H1 (cell line): ENCODE data around the gene MGAT5. TPM values are rescaled to one million over a fixed set of nuclear protein-coding genes. Genes with fewer than 3 reads are reported as not detected.

ENCODE experiments used
- CTCF ChIA-PET: fragments of 300-600 bp; sonication (Branson Sonifier 250); formaldehyde crosslinking; loops from one replicate; lab custom pipeline; 2021; ENCODE audit not compliant: partially characterized antibody; lab: Charles Lee
- POLR2A ChIA-PET: fragments of 300-600 bp; sonication (Branson Sonifier 250); formaldehyde crosslinking; loops from one replicate; lab custom pipeline; 2021; ENCODE audit warnings: inconsistent platforms; ENCODE audit not compliant: partially characterized antibody; lab: Charles Lee
- DNase-seq, 2 experiments: peaks; one replicate each; pipeline versions ENCODE4 v3.0.0 to v3.0.0-alpha.2; 2010 to 2022; ENCODE audit warnings: low spot score in 2 of 2, low read depth in 1 of 2, mixed read lengths in 1 of 2
- FAIRE-seq: peaks from 2 replicates; lab custom pipeline; 2011; peaks lifted over from hg19 to GRCh38; lab: Jason Lieb, UNC
- H2AFZ ChIP-seq: 2 replicates; pipeline ENCODE4 v1.8.1; 2012; ENCODE audit warnings: low read length, inconsistent platforms
- H2AK5ac ChIP-seq: 2 replicates; pipeline ENCODE4 v1.6.1; 2013; ENCODE audit warnings: low read depth, low read length
- H2BK120ac ChIP-seq: replicated peaks from 2 replicates; pipeline ENCODE3; 2013; ENCODE audit warnings: low read depth, low read length, inconsistent platforms
- H2BK12ac ChIP-seq: 2 replicates; pipeline ENCODE4 v1.6.1; 2013; ENCODE audit warnings: low read depth, low read length
- H2BK15ac ChIP-seq: 2 replicates; pipeline ENCODE4 v1.6.1; 2013; ENCODE audit warnings: low read length
- H2BK20ac ChIP-seq: 2 replicates; pipeline ENCODE4 v1.6.1; 2013; ENCODE audit warnings: low read length
- H2BK5ac ChIP-seq: 2 replicates; pipeline ENCODE4 v1.6.1; 2013; ENCODE audit warnings: low read depth, low read length
- H3K14ac ChIP-seq: 2 replicates; pipeline ENCODE4 v1.6.1; 2013; ENCODE audit warnings: inconsistent platforms; ENCODE audit not compliant: insufficient read length
- H3K18ac ChIP-seq: 2 replicates; pipeline ENCODE4 v1.6.1; 2013; ENCODE audit warnings: low read length; ENCODE audit errors: extremely low read depth
- H3K23ac ChIP-seq: 2 replicates; pipeline ENCODE4 v1.6.1; 2013; ENCODE audit warnings: inconsistent platforms; ENCODE audit not compliant: insufficient read length
- H3K23me2 ChIP-seq: 2 replicates; pipeline ENCODE4 v1.6.1; 2013; ENCODE audit warnings: low read depth, low read length
- H3K27ac ChIP-seq: 2 replicates; pipeline ENCODE4 v1.6.1; 2011; ENCODE audit warnings: low read depth, low read length, inconsistent platforms
- H3K27me3 ChIP-seq, 4 experiments: replicated peaks in 1 of 4; 1 replicate in 1 of 4; 2 replicates in 3 of 4; pipeline versions ENCODE4 v1.6.1 to v1.8.1; 2011 to 2013; ENCODE audit warnings: low read length in 3 of 4, mild to moderate bottlenecking in 3 of 4, inconsistent platforms in 2 of 4, mixed read lengths in 2 of 4, moderate library complexity in 1 of 4; ENCODE audit not compliant: control insufficient read depth in 3 of 4, insufficient read depth in 3 of 4; ENCODE audit errors: extremely low read depth in 1 of 4
- H3K36me3 ChIP-seq, 4 experiments: 2 replicates each; pipeline versions ENCODE4 v1.6.1 to v1.8.1; 2011 to 2013; ENCODE audit warnings: mild to moderate bottlenecking in 4 of 4, low read length in 3 of 4, moderate library complexity in 2 of 4, control low read depth in 1 of 4, inconsistent platforms in 1 of 4; ENCODE audit not compliant: insufficient read depth in 4 of 4, control insufficient read depth in 2 of 4
- H3K4ac ChIP-seq: replicated peaks from 2 replicates; pipeline ENCODE3; 2013; ENCODE audit warnings: low read length, low read depth, mixed read lengths, inconsistent platforms; ENCODE audit not compliant: insufficient read length
- H3K4me1 ChIP-seq, 4 experiments: replicated peaks in 1 of 4; 1 replicate in 1 of 4; 2 replicates in 3 of 4; pipeline versions ENCODE4 v1.6.1 to v1.8.1; 2011 to 2013; ENCODE audit warnings: low read length in 3 of 4, inconsistent platforms in 2 of 4, mixed read lengths in 1 of 4; ENCODE audit not compliant: insufficient read depth in 4 of 4, control insufficient read depth in 3 of 4
- H3K4me2 ChIP-seq, 2 experiments: 2 replicates each; pipeline versions ENCODE4 v1.6.1 to v1.8.1; 2011 to 2013; ENCODE audit warnings: low read depth in 2 of 2, low read length in 2 of 2, control low read depth in 1 of 2, inconsistent platforms in 1 of 2, mild to moderate bottlenecking in 1 of 2; ENCODE audit not compliant: insufficient read depth in 1 of 2
- H3K4me3 ChIP-seq, 4 experiments: fragments of 200-600, 300-600 bp in 1 of 4; sonication (generic), shearing (Covaris generic), sonication (Bioruptor Twin) in 1 of 4; 2 replicates each; pipeline versions ENCODE4 v1.5.1 to v1.8.1; 2011 to 2016; ENCODE audit warnings: low read length in 4 of 4, low read depth in 3 of 4, control low read depth in 2 of 4, inconsistent platforms in 2 of 4, mild to moderate bottlenecking in 2 of 4, mixed read lengths in 1 of 4, moderate library complexity in 1 of 4; ENCODE audit not compliant: insufficient read depth in 2 of 4; ENCODE audit errors: extremely low read depth in 1 of 4
- H3K56ac ChIP-seq: replicated peaks from 2 replicates; pipeline ENCODE3; 2013; ENCODE audit warnings: low read depth, mild to moderate bottlenecking, mixed read lengths, low read length, inconsistent platforms; ENCODE audit not compliant: insufficient read length
- H3K79me1 ChIP-seq: 2 replicates; pipeline ENCODE4 v1.6.1; 2013; ENCODE audit warnings: low read depth, low read length, control low read depth
- H3K79me2 ChIP-seq, 2 experiments: 2 replicates each; pipeline versions ENCODE4 v1.6.1 to v1.8.1; 2012 to 2013; ENCODE audit warnings: low read length in 2 of 2, mild to moderate bottlenecking in 2 of 2, inconsistent platforms in 1 of 2; ENCODE audit not compliant: insufficient read depth in 2 of 2, control insufficient read depth in 1 of 2
- H3K9ac ChIP-seq, 4 experiments: replicated peaks in 1 of 4; 1 replicate in 1 of 4; 2 replicates in 3 of 4; pipeline versions ENCODE4 v1.6.1 to v1.8.1; 2011 to 2013; ENCODE audit warnings: low read depth in 3 of 4, low read length in 3 of 4, control low read depth in 2 of 4, mild to moderate bottlenecking in 2 of 4, moderate library complexity in 2 of 4, inconsistent platforms in 1 of 4; ENCODE audit errors: extremely low read depth in 1 of 4
- H3K9me3 ChIP-seq, 2 experiments: 2 replicates each; pipeline versions ENCODE4 v1.6.1 to v1.8.1; 2012 to 2013; ENCODE audit warnings: mild to moderate bottlenecking in 2 of 2, moderate library complexity in 2 of 2, control low read depth in 1 of 2, inconsistent platforms in 1 of 2, low read depth in 1 of 2, low read length in 1 of 2, mixed read lengths in 1 of 2; ENCODE audit not compliant: insufficient read depth in 2 of 2
- H4K20me1 ChIP-seq, 2 experiments: replicated peaks in 1 of 2; 2 replicates each; pipeline versions ENCODE3 to v1.8.1; 2011 to 2013; ENCODE audit warnings: inconsistent platforms in 2 of 2, low read length in 2 of 2, mild to moderate bottlenecking in 1 of 2; ENCODE audit not compliant: insufficient read depth in 2 of 2, control insufficient read depth in 1 of 2
- H4K5ac ChIP-seq: 2 replicates; pipeline ENCODE4 v1.6.1; 2013; ENCODE audit warnings: low read length, low read depth, mixed read lengths, inconsistent platforms; ENCODE audit not compliant: insufficient read length
- H4K8ac ChIP-seq: 2 replicates; pipeline ENCODE4 v1.8.0; 2013; ENCODE audit warnings: mild to moderate bottlenecking, moderate library complexity, low read length, inconsistent platforms; ENCODE audit not compliant: insufficient read depth; ENCODE audit errors: extremely low read depth
- H4K91ac ChIP-seq: replicated peaks from 2 replicates; pipeline ENCODE3; 2013; ENCODE audit warnings: low read length, mixed read lengths, inconsistent platforms; ENCODE audit not compliant: insufficient read length
- WGBS, 2 experiments: shearing (Covaris generic) in 1 of 2; methylation state at CpG; one replicate each; pipeline versions ENCODE4 v1.1.6 to v1.1.7; 2013 to 2015; ENCODE audit warnings: low lambda C conversion rate in 2 of 2, mixed read lengths in 2 of 2, inconsistent platforms in 1 of 2, low coverage in 1 of 2, missing lambda C conversion rate in 1 of 2; ENCODE audit not compliant: insufficient replicate concordance in 2 of 2, insufficient coverage in 1 of 2, insufficient read length in 1 of 2; ENCODE audit errors: extremely low coverage in 1 of 2, missing lambda C conversion rate in 1 of 2; 5-methylcytosine and 5-hydroxymethylcytosine counted together
- polyA plus RNA-seq, 7 experiments: library from polyadenylated mRNA; depleted of rRNA in 3 of 7; stranded (reverse) in 5 of 7; unstranded in 2 of 7; fragments of >200 nt in 5 of 7; fragments of 200-250 nt in 2 of 7; gene quantifications; 1 replicate in 5 of 7; 2 replicates in 1 of 7; 4 replicates in 1 of 7; pipeline versions ENCODE4 v1.2.1 to v1.2.3, GENCODE V29; 2011 to 2013; ENCODE audit warnings: missing spikeins in 2 of 7, mixed read lengths in 2 of 7
- total RNA-seq: library from RNA; stranded (reverse); fragmentation: NEBNext Ultra II Directional; extraction: Animal tissue kit (Norgen Biotek cat#: 25700); gene quantifications from 2 replicates; pipeline ENCODE4 v1.2.1, GENCODE V29; 2021

Gene MGAT5
- total and polyA plus RNA-seq, 2 of the 8 experiments (the other 6 are each of a cell fraction or from before 2014, with no cell fraction given) = 11.2 to 49.2 TPM

- Histone ChIP-seq H4K8ac (no peak overlapping the region), H3K4ac (no peak overlapping the region), H2BK12ac (no peak overlapping the region), H3K27ac (no peak overlapping the region), H4K5ac (no peak overlapping the region), H2AK5ac (no peak overlapping the region), H2BK20ac (no peak overlapping the region), H3K9me3 (no peaks in the 10 kb centered on the region), H3K36me3 (no peaks in the 10 kb centered on the region), H3K4me1 (peaks cover 0 to 4% (median 0%) of the 10 kb centered on the region in 4 experiments; a peak in 3 of 7 replicates), H3K23ac (no peak overlapping the region), H3K23me2 (no peaks in the 10 kb centered on the region), H3K79me2 (no peaks in the 10 kb centered on the region), H3K79me1 (no peaks in the 10 kb centered on the region), H4K20me1 (no peaks in the 10 kb centered on the region), H3K9ac (no peak overlapping the region), H3K27me3 (no peaks in the 10 kb centered on the region), H3K56ac (no peak overlapping the region), H2AFZ (no peak overlapping the region), H2BK5ac (no peak overlapping the region), H3K4me2 (no peak overlapping the region), H4K91ac (no peak overlapping the region), H3K18ac (no peak overlapping the region), H3K14ac (no peak overlapping the region), H2BK120ac (no peak overlapping the region), H2BK15ac (no peak overlapping the region), H3K4me3 (no peak overlapping the region)
- FAIRE-seq (no peak), DNase-seq (no peak)
- ChIA-PET POLR2A (no interaction called here), CTCF (interaction anchor here (0.9 to 1.6 kb wide), 4 partner anchors 12 to 448 kb away, joined by 3 to 4 read pairs (median 4); no protein-coding TSS in a partner anchor)
- WGBS, 2 experiments = 85% methylated on average over 6 of the region's 10 CpGs; no CpG with 5 or more reads in 1 of the 2 experiments
These were observed 205.1 kb downstream of the MGAT5 start for GRCh38 chr2:134458950-134459349.
